Fibroblast of gingiva (primary cell): ENCODE results near the gene CPLANE1.
"Not testable (repeated sequence)": the region's sequence is repeated elsewhere in the genome, so short reads cannot be mapped to it uniquely, and the experiment has no call there.

ENCODE experiments used
- DNase-seq: peaks from one replicate; pipeline ENCODE4 v3.0.0-alpha.2; 2011; ENCODE audit warnings: low read depth

The CPLANE1 gene

DNA sequence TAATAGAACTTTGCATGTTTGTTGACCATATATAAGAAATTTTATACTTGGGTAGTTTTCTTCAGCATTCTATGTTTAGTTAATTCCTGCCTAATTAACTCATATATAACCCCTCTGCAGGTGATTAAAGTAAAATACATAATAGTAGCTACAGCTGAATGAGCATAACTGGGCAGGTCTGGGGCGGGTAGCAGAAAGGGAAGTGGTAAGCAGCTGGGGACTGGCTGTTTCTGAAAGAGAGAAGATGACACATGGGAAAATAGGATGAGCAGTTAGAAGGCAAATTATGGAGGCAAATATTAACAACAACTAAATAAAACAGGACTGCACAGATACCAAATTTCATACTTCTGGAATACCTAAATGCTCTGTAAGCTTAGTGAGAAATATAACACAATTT, 128.1 kb downstream of the CPLANE1 start:
- DNase-seq: no peak

DNA sequence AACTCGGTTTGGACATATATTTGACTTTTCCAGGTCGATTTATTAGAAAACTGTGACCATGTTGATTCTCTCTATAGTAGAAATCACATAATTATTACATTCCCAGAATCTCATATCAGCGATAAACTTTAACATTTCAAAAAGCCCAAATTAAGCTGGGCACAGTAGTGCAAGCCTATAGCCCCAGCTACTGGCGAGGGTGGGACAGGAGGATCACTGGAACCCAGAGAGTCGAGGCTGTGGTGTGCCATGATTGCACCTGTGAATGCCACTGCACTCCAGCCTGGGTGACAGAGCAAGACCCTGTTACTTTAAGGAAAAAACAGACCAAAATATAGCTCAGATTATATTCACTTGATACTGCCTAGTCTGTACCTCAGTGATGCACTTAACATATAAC, 128.9 kb downstream of the CPLANE1 start:
- no peak for DNase-seq

DNA sequence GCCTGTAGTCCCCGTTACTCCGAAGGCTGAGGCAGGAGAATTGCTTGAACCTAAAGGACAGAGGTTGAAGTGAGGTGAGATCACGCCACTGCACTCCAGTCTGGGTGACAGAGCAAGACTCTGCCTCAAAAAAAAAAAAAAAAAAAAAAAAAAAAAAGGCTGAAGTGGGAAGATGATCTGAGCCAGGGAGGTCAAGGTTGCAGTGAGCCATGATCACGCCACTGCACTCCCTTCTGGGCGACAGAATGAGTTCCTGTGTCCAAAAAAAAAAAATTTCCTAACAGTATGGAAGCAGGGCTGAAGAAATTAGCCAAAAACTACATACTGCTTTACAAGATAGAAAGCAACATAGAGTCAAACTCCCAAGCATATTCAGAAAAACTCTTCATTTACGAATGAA, 132.8 kb downstream of the CPLANE1 start:
- DNase-seq: no peak

GRCh38 chr5:37112383-37112991, 136.7 kb downstream of the CPLANE1 start:
- no peak for DNase-seq

GRCh38 chr5:37111426-37112382, 137.5 kb downstream of the CPLANE1 start:
- DNase-seq: no peak

GRCh38 chr5:37110135-37110534, 139.0 kb downstream of the CPLANE1 start:
- DNase-seq: no peak

DNA sequence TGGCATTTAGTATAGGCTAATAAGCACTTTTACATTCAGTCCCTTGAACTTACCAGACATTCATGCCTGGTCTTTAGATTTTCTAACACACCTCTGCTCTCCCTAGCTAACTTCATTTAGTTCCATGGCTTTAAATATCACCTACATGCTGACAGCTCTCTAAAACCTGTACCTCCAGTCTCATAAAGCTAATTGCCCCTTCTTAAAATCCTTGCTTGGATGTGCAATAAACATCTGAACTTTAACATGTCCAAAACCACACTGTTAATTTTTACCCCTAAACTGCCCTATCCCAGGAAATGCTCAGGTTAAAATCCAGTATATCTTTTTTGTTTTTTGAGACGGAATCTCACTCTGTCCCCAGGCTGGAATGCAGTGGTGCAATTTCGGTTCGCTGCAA, 139.8 kb downstream of the CPLANE1 start:
- no peak for DNase-seq

GRCh38 chr5:37103302-37103701, 145.9 kb downstream of the CPLANE1 start:
- DNase-seq: no peak

GRCh38 chr5:37099267-37099666, 149.9 kb downstream of the CPLANE1 start:
- DNase-seq: not testable (repeated sequence)

DNA sequence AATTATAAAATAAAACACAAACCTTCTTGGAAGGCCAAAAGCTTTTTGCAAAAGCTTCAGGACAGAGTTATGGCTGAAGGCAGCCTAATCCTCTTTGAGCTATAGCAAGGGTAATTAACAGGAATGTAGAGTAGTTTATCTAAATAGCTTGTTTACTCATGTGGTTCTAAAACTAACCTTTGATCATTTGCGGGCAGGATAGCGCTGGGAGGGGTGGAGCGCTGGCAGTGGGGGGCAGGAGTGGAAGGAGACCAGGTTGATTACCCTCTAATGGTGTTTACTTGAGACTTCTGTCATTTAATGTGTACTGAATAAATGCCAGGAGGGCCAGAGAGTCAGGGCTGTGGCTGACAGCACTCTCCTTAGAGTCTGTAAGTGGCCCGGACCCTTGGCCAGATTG, 155.4 kb downstream of the CPLANE1 start:
- DNase-seq: not testable (repeated sequence)

DNA sequence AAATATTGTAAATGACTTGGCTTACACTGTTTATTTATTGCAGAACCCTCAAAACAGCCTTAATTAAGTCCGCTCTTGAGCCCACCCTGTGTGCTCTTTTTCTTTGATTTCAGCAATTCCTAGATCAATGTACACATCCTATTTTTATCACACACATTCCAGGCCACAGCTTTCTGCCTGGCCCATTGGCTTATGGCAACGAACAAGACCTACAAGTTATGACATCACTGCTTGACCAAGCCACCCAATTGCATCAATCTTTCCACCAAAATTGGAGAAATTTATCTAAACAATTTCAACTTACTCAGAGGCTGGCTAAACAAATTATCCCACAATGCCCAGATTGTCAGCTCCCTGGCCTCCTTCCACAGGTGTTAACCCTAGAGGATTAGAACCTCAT, 158.4 kb downstream of the CPLANE1 start:
- peak; percentile 2 for DNase-seq

- no peak for DNase-seq
These were observed 159.0 kb downstream of the CPLANE1 start for GRCh38 chr5:37090123-37090726.

DNA sequence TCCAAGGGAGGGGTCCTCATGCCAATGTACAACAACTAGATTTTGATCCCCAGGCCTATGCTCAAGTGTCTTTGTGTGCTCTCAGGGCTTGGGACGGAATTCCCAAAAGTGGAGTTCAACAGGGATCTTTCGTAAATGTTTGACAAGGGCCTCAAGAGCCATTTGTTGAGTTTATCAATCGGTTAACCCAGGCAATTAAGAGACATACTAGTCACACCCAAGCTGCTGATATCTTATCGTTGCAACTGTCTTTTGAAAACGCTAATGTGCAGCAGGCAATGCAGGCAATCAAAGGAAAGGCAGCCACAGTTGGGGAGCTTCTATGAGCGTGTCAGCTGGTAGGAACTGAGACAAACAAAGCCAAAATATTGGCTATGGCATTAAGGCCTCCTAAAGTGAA, 161.2 kb downstream of the CPLANE1 start:
- DNase-seq: no peak

GRCh38 chr5:37086466-37087173, 162.6 kb downstream of the CPLANE1 start:
- peak; percentile 49 for DNase-seq

GRCh38 chr5:37086026-37086425, 163.2 kb downstream of the CPLANE1 start:
- DNase-seq: not testable (repeated sequence)

DNA sequence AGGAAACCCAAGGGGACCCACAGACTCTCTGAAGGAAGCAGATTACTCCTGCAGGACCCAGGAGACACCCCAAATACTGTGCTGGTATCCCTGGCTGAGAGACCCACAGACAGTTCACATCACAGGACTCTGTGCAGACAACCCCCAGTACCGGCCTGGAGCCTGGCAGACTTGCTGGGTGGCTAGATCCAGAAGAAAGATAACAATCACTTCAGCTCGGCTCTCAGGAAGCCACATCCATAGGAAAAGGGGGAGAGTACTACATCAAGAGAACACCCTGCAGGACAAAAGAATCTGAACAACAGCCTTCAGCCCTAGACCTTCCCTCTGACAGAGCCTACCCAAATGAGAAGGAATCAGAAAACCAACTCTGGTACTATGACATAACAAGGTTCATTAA, 166.2 kb downstream of the CPLANE1 start:
- not testable (repeated sequence) for DNase-seq

GRCh38 chr5:37080697-37081096, 168.5 kb downstream of the CPLANE1 start:
- DNase-seq: no peak

GRCh38 chr5:37077146-37077545, 172.0 kb downstream of the CPLANE1 start:
- DNase-seq: no peak

DNA sequence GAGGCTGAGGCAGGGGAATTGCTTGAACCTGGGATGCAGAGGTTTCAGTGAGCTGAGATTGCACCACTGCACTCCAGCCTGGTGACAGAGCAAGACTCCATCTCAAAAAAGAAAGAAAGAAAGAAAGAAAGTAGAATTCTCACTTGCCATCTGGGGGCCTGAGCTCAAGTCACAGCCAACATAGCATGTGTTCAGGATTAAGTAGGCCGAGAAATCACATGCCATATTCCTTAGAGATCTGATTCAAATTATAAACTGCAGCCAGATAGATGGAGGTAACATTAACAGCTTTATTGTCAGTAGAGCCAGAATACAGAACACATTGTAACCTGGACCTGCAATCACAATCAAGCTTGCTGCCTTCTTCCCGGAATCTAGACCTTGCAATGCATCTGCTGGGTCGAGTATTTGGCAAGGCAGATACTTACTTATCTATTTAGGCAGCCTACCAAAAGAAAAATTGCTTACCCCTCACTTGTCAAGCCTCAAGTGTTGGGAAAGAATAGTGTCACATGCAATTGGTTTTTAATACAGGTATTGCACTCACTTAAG, 173.7 kb downstream of the CPLANE1 start:
- DNase-seq: no peak

DNA sequence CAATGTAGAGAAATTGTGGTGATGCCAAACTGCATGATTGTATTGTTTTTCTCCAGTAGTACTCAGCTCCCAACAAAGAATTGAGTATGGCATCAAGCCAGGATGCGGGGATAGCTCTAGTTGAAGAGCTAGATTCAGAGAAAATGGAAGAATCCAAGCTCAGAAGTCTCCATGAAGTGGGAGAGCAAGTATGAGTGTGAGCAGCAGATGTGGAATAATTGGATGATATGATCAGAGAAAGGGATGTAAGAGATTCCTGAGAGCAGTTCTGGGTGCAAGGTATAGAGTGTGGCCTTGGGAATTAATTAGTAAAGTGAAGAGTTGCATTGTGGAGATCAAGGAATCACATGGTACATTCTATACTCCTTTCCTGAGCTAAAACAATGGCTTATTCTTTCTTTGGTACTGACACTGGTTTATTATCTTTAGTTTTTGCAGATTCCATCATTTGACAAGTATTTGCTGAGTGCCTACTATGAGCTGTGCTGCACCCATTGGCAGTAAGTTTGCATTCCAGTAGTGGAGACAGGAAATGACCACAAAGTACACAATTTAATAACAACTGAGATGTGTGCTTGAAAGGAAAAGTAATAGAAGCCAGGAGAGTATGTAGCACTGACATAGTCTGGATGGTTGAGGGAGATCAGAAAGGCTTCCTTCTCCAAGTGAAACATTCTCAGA, 177.1 kb downstream of the CPLANE1 start:
- DNase-seq: peak; percentile 39

DNA sequence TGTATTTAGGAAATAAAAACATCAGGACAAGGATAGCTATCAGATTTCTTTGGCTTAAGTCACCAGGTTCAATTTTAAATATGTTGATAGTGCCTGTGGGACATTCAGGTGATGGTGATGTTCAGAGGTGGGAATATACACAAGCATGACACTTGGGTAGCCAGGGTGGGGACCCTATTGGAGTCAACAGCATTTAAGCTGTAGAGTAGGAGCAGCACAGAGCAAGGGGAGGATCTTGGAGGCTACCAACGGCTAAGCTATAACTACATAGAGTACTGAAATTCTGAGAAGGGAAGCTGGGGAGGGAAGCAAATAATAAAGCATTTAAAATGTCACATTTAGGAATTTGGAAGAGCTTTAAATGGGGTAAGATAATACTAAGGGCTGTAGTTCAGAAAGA, 177.7 kb downstream of the CPLANE1 start:
- no peak for DNase-seq
